Activated CD8-positive, alpha-beta memory T cell treated with anti-CD3 and anti-CD28 coated beads, Interleukin-2, amount 50 U/mL, for 4 hours (primary cell): ENCODE results near the gene LRRC49.
"Not testable (repeated sequence)": the region's sequence is repeated elsewhere in the genome, so short reads cannot be mapped to it uniquely, and the experiment has no call there.

Source experiments
- DNase-seq: peaks from one replicate; pipeline ENCODE4 v3.0.0-alpha.2; 2020

The LRRC49 gene, protein sequence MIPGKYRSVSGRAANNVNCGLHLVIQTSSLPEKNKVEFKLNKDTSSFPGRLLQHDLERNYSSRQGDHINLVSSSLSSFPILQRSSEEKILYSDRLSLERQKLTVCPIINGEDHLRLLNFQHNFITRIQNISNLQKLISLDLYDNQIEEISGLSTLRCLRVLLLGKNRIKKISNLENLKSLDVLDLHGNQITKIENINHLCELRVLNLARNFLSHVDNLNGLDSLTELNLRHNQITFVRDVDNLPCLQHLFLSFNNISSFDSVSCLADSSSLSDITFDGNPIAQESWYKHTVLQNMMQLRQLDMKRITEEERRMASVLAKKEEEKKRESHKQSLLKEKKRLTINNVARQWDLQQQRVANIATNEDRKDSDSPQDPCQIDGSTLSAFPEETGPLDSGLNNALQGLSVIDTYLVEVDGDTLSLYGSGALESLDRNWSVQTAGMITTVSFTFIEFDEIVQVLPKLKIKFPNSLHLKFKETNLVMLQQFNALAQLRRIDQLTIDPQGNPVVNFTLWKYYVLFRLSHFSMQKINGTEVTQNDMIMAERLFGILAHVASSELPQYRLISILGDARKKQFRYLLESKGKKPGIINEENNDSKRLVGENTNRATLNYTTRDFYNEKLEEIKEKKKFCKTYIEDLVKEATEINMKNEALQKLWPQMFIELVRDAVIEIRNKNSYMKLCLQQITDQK

DNA sequence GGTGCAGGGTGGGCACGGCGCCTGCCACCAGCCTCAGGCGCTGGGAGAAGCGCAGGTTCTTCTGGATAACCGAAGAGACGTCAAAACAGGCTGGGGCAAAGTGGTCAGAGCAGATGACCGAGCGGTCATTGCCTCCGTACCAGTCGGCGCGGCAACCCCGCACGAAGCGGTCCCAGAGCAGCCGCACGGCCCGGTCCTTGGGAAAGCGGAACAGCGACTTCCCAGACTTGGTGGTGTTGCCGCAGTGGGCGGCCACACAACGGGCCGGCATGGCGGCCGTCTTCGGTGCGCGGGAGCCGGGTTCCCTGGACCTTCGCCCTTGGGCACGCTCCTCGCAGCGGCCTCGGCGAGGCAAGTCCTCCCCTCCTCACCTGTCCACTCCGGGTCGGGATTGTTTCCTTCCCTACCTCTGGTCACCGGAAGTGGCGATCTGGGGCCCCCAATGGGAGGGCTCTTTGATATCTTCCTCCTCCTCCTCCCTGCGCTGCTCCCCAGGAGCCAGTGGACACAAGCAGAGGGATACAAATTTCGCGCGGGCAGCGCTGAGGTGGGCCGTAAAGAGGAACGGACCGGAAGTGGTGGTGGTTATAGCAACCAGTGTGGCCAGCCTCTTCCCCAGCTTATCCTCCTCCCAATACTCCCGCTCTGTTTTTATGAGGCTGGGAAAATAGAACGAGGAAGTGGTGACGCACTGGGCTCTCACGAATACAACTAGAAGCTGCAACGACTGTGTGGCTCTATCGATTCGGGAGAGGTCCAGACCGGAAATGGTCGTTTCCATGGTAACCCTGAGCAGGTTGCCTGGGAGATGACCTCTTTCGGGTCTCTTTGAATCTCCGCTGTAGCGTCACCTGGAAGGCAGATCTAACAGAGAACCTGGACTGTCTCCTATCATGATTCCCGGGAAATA lies at the start of gene LRRC49, which contains the start of gene THAP10:
TSS of gene LRRC49 (plus strand) at position 825 of the 910 bp plus-strand sequence. CDS start at position 894, 69 bp downstream.
TSS of gene THAP10 (minus strand) at position 432 of the 910 bp plus-strand sequence. CDS start at position 271, 161 bp downstream.
- DNase-seq: no peak

DNA sequence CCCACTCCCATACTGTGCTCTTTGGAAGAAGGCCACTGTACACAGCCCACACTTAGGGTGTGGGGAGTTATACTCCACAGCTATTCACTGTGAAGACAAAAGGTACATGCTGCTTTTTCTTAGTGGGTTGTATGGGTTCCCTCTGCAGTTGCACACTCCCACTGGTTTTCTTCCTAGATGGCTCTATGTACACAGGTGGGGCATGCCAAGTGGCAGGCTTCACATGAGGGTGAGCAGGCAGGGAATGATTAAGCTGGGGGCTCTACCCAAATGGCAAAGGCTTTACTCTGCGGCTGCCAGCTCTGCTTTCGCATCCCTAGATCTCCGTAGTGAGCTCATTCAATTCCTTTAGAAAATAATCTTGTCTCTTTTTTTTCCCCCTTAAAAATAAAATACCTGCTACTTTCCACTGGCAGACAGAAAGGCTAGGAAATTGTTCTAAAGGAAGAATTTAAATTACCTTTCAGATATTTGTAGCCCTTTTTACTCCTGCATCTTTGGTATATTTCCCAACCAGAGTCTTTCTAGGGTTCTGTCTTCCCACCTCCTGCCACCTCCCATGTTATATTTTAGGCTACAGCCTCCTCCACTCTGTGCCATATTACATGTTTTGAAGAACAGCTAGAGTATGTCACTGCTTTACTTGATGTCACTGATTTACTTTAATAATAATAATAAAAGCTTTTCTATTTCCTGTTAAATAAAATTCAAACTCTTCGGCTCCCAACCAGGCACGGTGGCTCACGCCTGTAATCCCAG lies 46.8 kb upstream of the LRRC49 start:
- DNase-seq: no peak

DNA sequence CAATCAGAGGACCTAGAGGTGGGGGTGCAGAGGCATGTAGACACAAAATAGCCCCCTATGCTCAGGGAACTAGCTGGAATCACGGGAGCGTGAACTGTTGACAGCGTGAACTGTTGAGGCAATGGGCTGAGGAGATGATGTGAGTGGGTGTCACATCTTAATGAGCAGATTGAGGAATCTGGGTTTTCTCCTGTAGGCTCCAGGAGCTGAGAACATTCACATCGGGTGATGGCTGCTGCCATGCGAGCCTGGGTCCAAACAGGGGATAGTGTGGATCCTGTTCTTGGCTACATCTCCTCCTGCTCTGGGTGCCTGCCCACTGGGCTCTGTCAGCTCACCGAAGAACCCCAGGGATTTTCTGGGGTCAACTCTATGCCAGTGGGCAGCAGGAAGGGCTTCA lies 40.7 kb upstream of the LRRC49 start:
- no peak for DNase-seq

DNA sequence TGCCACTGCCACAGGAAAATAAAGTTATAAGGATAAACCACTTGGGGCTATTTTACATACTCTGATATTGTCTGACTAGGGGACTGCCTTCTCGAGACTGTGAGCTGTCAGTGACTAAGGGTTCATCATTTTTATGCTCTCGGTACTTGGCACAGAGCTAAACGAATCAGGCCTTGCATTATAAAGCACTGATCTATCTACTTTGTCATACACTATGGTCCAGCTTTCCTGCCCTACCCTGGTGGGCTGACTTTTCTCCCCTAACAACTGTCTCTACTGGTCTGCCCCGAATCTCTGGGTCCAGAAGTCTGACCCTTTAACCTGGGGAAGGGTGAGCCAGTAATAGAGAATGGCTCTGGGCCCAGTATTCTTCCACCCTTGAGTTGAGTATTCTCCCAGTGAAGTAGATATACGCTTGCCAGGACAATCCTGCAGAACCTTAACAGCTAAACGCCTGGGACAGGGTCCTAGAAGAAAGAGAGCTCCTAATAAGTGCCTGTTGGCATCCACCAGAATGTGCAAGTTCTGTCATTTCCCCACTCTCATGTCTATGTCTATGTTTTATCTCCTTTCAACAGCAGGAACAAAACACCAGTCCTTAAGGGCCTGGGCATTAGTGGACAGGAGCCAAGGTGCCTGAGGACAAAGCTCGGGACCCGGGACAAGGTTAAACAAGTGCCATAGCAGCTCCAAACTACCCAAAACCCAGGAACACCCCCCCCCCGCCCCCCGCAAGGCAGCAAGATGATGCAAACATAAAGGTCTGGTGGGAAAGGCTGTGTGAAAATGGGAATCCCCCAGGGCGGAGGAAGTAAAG lies 39.9 kb upstream of the LRRC49 start:
- no peak for DNase-seq

DNA sequence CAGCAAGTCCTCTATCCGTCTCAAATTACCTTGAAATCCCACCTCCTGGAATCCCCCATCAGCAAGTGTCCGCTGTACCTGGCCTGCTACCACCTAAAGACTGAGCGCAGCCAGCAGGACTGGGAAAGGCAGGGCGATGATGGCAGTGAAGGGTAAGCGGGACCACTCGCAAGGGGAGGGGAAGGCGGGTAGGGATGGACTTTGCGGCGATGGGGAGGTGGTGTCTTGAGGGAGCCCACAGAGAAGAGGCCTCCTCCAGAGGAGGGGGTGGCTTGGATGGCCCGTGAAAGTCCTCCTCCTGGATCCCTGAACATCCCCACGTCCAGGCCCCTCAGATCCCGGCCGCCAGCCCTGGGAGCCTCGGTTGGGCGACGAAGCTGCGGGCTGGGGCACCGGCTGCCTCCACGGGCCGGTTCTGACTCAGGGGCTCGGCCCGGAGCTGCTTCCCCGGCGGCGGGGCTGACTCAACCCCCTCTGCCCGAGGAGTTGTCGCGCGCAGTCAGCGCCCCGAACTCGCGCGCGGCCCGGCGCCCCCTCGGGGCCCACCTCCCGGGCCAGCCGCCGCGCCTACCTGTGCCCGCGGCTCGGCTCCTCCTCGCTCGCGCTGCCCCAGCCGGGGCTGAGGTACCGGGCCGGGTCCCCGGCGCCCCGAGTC lies 39.2 kb upstream of the LRRC49 start:
- DNase-seq: peak; percentile 22

DNA sequence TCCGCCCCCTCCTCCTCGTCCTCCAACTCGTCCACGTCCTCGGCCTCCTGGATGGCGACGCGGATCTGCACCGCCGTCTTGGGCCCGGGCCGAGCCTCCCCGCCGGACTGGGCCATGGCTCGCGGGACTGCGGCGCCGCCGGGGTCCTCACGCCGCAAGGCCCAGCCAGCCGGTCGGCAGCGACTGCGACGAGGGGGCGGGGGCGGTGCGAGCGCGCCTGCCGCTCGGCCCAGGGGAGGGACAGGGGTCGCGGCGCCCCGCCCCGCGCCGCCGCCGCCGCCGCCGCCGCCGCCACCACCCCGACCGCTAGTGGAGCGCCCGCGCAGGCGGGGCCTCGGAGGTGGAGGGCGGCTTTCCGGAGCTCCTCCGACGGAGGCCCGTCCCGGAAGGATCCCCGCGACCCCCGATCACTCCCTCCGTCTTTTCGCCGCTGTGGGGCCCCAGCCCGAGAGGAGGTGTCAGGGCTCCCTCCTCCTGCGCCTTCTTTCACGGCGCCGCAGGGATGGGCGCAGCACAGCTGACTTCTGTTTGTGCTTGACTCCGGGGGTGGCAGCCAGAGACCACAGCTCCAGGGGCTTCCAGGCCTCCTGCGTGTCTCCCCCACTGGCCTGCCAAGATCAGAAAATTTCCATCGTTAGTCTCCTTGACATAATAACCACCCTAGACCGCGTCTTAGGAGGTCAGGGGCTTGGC lies 38.5 kb upstream of the LRRC49 start, which contains the start of gene LARP6:
TSS of gene LARP6 (minus strand) at position 185 of the 693 bp plus-strand sequence. CDS start at position 116, 69 bp downstream.
- DNase-seq: peak; percentile 32

DNA sequence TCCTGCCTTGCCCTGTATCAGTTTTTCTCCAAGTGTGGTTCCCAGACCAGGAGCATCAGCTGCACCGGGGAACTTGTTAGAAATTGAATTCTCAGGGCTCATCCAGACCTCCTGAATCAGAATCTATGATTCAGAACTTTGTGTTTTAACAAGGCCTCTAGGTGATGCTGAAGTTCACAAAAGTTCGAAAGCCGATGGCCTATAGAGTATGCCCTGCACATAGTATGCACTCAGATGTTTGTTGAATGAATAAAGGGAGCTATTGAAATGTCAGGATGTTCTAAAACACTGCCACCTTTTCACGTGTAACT lies 38.0 kb upstream of the LRRC49 start:
- no peak for DNase-seq

DNA sequence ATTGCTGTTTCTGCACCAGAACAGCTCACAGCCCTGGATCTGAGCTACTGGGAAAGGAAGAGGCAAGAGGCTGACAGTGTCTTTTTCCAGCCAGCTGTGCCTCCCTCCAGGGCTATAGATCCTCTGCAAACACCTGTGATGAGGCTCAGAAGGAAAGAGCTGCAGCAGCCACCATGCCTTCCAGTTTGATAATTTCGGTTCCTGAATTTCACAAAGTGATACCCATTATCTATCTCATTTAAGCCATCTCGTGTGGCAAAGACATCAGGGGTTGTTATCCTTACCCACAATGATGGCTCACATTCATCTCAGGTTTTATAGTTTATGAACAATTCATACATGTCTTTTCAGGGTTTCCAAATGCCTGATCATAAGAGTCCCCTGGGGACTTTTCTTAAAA lies 36.9 kb upstream of the LRRC49 start:
- no peak for DNase-seq

DNA sequence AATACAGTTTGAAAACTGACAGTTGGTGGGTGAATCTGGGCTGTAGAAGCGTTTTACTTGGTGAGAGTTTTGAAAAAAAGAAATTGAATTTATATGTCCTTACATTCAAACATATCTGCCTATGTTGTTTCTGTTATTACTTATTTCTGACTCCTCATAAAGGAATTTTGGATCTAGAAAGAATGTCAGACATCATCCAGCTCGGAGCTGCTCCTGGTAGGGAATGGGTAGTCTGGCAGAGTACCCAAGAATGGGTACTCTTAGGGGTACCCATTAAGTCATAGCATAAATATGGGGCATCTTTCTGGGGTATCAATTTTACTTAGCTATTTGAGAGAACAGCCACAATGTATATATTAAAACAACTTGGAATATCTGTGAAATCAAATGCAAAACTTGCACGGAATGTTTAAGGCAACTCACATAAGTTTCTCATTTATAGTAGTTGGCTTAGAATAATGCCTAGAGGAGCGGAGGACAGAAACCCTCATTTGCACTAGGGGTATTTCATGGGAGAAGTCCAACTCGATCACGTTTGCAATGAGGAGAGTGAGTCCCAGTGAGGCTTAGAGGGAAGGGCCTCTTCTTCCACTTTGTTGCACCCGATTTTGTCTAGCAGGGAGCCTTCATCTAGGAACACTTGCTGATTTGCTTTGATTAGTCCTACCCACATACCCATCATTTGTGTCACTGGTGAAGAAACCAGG lies 36.3 kb upstream of the LRRC49 start:
- no peak for DNase-seq

DNA sequence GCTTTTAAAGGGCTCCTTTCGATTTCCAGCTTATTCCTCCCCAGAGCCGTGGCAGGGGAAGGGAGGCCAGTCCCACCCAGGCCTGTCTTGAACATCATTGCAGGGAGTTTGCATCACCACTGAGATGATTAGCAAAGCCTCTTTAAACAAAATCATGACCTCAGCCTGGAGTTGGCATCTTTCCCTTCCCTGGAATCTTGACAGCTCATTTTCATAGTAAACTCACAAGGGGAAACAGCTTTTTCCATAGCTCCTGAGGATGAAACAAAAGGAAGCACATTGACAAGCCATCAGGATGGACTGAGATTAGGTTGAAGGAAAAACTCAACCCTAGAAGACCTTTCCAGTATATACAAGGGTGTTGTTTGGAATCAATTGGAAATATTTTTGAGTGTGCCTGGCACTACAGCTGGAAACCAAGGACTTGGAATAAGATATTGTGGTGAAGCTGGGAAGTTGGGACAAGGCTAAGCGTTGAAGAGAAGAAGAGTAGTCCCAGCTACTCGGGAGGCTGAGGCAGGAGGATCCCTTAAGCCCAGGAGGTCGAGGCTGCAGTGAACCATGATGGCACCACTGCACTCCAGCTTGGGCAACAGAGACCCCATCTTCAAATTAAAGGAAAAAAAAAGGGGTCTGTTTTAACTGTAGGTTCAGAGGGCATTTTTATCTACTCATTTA lies 35.6 kb upstream of the LRRC49 start:
- DNase-seq: no peak

DNA sequence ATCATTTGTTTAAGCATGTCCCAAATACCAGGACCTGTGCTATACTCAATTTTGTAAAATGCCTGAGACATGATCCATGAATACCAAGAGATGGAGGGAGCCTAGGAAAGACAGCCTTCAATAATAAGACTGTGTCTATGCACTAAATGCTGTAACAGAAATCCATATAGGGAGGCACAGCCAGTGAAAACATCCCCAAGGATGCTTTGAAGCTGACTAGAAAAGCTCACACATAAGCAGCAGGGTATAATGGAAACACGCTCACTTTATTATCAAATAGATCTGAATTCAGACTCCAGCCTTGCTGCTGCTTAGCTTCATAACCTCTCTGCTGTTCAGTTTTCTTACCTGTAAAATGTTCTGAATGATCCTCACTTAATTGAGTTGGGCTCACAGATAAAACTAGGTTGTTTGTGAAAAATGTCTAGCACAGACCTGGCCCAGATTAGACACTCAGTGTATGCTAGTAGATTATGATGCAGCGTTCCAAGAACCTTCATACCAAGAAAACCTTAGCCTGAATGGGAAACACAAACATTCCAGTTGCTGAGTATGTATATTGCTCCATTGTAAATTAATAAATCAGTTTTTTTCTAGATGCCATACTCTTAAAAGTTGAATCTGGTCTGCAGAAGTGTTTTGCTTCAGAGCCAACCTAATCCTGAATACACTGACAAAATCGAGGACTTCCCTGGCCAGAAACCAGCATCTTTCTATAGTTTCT lies 34.9 kb upstream of the LRRC49 start:
- DNase-seq: no peak

DNA sequence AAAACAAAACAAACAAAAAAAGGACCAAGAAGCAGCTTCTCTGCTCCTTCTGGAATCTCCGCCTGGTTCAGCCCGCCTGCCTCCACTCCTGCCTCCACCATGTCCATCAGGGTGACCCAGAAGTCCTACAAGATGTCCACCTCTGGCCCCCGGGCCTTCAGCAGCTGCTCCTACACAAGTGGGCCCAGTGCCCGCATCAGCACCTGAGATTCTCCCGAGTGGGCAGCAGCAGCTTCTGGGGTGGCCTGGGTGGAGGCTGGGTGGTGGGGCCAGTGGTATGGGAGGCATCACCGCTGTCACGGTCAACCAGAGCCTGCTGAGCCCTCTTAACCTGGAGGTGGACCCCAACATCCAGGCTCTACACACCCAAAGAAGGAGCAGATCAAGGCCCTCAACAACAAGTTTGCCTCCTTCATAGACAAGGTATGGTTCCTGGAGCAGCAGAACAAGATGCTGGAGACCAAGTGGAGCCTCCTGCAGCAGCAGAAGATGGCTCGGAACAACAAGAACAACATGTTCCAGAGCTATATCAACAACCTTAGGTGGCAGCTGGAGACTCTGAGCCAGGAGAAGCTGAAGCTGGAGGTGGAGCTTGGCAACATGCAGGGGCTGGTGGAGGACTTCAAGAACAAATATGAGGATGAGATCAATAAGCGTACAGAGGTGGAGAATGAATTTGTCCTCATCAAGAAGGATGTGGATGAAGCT lies 33.9 kb upstream of the LRRC49 start:
- not testable (repeated sequence) for DNase-seq

DNA sequence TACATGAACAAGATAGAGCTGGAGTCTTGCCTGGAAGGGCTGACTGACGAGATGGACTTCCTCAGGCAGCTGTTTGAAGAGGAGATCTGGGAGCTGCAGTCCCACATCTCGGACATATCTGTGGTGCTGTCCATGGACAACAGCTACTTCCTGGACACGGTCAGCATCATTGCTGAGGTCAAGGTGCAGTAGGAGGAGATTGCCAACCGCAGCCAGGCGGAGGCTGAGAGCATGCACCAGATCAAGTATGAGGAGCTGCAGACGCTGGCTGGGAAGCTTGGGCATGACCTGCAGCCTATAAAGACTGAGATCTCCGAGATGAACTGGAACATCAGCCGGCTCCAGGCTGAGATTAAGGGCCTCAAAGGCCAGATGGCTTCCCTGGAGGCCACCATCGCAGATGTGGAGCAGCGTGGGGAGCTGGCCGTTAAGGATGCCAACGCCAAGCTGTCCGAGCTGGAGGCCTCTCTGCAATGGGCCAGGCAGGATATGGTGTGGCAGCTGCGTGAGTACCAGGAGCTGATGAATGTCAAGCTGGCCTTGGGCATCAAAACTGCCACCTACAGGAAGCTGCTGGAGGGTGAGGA lies 33.2 kb upstream of the LRRC49 start:
- no peak for DNase-seq

DNA sequence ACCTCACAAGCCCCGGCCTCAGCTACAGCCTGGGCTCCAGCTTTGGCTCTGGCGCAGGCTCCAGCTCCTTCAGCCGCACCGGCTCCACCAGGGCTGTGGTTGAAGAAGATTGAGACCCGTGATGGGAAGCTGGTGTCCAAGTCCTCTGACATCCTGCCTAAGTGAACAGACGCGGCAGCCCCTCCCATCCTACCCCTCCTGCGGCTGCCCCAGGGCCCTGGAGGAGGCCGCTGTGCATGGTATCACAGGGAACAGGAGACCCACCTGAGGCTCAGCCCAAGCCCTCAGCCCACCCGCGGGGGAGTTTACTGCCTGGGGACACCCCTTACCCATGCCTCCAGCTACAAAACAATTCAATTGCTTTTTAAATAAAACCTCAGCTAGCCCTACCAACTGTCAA lies 32.6 kb upstream of the LRRC49 start:
- no peak for DNase-seq

DNA sequence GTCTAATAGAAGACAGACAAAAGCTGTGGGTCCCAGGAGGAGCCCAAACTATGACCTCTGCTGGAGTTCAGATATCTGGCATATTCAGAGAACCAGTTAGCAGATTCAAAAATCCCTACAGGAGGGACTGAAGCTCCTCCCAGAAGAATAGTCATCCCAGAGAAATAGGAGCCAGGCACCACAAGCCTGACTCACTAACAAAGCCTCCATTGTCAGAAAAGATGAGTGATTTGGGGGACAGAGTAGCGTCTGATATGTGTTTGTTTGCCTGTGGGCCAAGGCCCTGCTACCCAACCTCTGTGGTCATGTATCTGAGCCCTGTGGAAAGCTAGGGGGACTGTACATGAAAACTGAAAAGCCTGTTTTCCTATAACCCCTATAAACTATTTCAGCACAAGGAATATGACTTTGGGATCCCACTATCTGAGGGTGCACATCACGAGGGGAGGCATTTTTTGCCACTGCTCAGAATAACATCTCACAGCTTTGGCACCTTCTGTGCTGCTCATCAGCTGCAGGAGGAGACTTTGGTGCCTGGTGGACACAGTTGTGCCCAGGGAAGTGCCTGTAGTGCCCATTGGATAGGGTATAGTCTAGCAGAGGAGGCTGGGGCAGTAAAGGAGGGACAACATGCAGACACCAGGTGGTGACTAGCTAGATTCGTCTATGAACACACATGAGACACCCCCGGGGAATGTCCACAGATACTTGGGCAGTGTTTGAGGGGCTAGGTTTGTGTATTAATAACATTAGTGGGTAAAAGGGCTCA lies 29.0 kb upstream of the LRRC49 start:
- no peak for DNase-seq

DNA sequence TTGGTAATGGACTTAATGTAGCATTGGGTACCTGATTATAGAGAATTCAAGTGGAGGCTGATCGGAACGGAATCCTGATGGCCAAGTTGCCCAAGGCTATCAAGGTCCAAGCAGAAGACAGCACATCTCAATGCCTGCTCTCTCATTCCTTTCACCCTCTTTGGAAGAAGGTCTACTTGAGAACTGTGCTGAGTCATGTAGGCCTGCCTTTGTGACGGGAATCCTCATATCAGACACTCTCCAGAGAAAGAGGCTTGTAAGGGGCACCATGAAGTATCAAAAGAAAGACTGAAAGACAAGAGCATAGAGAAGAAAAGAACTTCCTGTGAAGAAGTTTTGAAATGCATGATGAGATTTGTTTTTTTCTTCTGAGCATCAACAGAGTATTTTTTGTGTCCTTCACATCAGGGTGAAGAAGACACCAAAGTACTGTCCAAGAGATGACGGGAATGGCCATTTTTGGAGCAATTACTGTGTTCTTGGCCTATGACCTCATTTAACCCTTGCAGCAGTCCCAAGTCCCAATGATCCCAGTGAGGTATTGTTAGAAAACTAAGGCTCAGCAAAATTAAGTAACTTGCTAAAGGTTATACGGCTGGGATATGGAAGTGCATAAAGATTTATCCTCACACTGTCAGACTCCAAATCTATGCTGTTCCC lies 25.5 kb upstream of the LRRC49 start:
- DNase-seq: no peak
